Measurements from ENCODE around the gene ZNF222.

DNA sequence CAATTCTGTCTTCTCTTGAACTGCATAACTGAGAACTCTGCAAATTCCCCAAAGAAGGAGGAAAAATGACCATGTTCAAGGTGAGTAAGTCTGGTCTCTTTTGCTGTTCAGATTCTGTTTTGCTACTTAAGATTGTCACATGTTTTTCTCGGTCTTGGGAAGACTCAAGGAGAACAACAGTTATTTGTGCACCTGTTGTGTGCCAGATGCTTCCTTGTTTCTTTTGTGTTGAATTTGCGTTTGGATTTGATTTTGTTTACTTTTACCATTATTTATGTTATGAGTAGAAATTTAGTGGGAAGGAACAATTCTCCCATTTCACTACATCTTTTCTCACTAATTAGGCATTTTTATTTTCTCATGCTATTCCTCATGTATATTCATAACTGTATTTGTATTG, 51.1 kb downstream of the ZNF222 start:
- TF ChIP-seq, protein P1, sequence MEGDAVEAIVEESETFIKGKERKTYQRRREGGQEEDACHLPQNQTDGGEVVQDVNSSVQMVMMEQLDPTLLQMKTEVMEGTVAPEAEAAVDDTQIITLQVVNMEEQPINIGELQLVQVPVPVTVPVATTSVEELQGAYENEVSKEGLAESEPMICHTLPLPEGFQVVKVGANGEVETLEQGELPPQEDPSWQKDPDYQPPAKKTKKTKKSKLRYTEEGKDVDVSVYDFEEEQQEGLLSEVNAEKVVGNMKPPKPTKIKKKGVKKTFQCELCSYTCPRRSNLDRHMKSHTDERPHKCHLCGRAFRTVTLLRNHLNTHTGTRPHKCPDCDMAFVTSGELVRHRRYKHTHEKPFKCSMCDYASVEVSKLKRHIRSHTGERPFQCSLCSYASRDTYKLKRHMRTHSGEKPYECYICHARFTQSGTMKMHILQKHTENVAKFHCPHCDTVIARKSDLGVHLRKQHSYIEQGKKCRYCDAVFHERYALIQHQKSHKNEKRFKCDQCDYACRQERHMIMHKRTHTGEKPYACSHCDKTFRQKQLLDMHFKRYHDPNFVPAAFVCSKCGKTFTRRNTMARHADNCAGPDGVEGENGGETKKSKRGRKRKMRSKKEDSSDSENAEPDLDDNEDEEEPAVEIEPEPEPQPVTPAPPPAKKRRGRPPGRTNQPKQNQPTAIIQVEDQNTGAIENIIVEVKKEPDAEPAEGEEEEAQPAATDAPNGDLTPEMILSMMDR (conservative IDR thresholded peaks at IDR 0.05; ENCODE audit: low read length) = no peak
- no peak for TF ChIP-seq EZH2phosphoT487 (IDR thresholded peaks at IDR 0.05; ENCODE audit: borderline replicate concordance)

Measured in Loucy (cell line).